ENCODE measurements around the gene PKIG. TPM values are rescaled to one million over a fixed set of nuclear protein-coding genes. Genes with fewer than 3 reads are reported as not detected.

PKIG gene
- total and polyA plus RNA-seq, 5 donors from 2014 or later = 0.44 to 1.6 (median 1.1) TPM

DNA sequence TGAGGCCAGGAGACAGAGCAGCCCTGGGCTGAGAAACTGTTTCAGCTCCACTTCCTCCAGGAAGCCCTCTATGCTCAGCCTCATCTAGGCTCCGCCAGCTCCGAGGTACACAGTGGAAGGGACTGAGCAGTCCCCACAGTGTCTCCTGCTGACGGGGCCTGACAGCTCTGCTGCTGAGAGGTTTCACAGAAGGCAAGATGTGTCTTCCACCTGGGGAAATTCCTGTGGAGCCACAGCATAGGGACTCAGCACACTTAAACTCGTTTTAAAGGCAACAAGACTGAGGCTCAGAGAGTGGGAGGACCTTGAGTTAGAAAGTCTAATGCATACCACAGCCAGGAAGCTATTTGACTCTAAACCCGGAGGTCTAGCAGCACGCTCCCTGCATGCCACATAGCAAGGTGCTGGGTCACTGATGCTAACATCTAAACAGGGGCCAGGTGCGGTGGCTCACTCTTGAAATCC lies 62.3 kb downstream of the PKIG start:
- Histone ChIP-seq H3K27me3 (ENCODE audit: control insufficient read depth, insufficient read depth, low read length) (no peaks in the 10 kb centered on the region), H3K4me3 (ENCODE audit: low read depth, low read length) (peak overlapping the region; percentile 58), H3K4me1 (ENCODE audit: control insufficient read depth, insufficient read depth, low read length, poor library complexity, severe bottlenecking) (peaks cover 76% of the 10 kb centered on the region), H3K36me3 (ENCODE audit: control insufficient read depth, insufficient read depth, low read length) (no peaks in the 10 kb centered on the region), H3K9me3 (ENCODE audit: control insufficient read depth in 2 of 2, low read length in 2 of 2) (no peaks in the 10 kb centered on the region), H3K27ac (ENCODE audit: insufficient read depth, low read length, poor library complexity, severe bottlenecking) (peak overlapping the region; percentile 73)
- H3K9me3 Mint-ChIP-seq = no peaks in the 10 kb centered on the region
- peak; percentile 35 to 38 for ATAC-seq (ENCODE audit: low read depth in 2 of 2)
- peaks cover 10% of the 10 kb centered on the region for H3K36me3 Mint-ChIP-seq
- H3K4me1 Mint-ChIP-seq = peaks cover 4 to 83% (median 61%) of the 10 kb centered on the region in 4 donors
- peak overlapping the region; percentile 43 to 79 (median 65) for H3K4me3 Mint-ChIP-seq
- no peaks in the 10 kb centered on the region for H3K27me3 Mint-ChIP-seq
- peak in 2 of 3 donors; percentile 30 to 71 for DNase-seq
- peak overlapping the region; percentile 97 to 98 (median 98) for H3K27ac Mint-ChIP-seq

DNA sequence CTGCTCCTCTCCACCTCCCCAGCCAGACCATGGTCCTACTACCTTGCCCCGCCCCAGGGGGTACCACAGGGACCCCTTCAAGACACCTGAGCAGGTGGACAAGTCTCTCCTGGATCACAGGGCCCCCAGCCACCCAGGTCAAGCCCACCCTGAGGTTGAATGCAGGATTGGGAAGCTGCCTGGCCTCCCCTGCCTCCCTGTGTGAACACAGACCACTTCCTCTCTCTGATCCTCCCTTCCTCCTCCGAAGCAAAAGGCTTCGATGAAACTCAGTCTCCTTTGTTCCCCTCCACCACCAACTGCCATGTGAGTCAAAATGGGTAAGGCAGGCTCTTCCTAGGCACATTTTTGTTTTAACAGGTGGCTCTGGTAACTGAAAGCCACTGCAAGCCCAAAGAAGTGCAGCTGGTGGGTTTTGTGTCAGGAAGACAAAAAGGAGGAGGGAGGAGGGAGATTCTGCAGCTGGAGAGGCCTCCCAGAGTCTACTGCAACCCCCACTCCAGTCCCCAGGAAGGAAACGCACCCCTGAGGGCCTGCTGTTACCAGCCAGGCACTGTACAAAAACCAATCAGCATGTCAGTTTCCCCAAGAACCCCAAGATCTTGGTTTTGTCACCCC lies 63.8 kb downstream of the PKIG start:
- Mint-ChIP-seq H3K4me1 (peaks cover 3 to 91% (median 63%) of the 10 kb centered on the region in 4 donors), H3K27ac (peak overlapping the region; percentile 92 to 98 (median 97)), H3K27me3 (no peaks in the 10 kb centered on the region), H3K36me3 (peaks cover 3% of the 10 kb centered on the region), H3K4me3 (peak overlapping the region; percentile 68 to 88 (median 85)), H3K9me3 (no peaks in the 10 kb centered on the region)
- Histone ChIP-seq H3K27me3 (ENCODE audit: control insufficient read depth, insufficient read depth, low read length) (no peaks in the 10 kb centered on the region), H3K4me1 (ENCODE audit: control insufficient read depth, insufficient read depth, low read length, poor library complexity, severe bottlenecking) (peaks cover 91% of the 10 kb centered on the region), H3K27ac (ENCODE audit: insufficient read depth, low read length, poor library complexity, severe bottlenecking) (peak overlapping the region; percentile 74), H3K4me3 (ENCODE audit: low read depth, low read length) (peak overlapping the region; percentile 33), H3K9me3 (ENCODE audit: control insufficient read depth in 2 of 2, low read length in 2 of 2) (no peaks in the 10 kb centered on the region), H3K36me3 (ENCODE audit: control insufficient read depth, insufficient read depth, low read length) (no peaks in the 10 kb centered on the region)
- ATAC-seq (ENCODE audit: low read depth in 2 of 2) = peak in 1 of 2 donors; percentile 12
- DNase-seq = peak in 2 of 3 donors; percentile 22 to 82

DNA sequence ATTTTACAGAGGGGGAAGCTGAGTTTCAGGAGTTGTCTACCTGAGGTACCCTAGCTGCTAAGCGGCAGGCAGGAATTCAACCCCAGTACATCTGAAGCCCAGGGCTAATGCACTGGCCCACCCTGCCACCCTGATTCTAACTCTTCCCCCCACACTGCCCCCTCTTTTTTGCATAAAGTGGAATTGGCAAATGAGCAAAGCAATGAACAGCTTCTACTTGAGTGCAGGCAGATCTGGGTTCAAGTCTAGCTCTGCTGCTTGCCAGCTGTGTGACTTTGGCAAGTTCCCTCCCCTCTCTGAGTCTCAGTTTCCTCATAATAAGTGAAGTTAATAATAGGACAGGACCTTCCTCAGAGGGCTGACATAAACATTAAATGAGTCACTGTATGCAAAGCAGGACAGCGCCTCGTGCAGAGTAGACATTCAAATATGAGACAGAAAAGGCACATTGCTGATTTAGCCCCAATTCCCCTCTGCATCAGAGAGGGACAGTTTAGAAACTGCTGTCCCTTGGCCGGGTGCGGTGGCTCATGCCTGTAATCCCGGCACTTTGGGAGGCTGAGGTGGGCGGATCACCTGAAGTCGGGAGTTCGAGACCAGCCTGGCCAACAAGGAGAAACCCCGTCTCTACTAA lies 64.4 kb downstream of the PKIG start:
- Histone ChIP-seq H3K27me3 (ENCODE audit: control insufficient read depth, insufficient read depth, low read length) (no peaks in the 10 kb centered on the region), H3K27ac (ENCODE audit: insufficient read depth, low read length, poor library complexity, severe bottlenecking) (peak overlapping the region; percentile 74), H3K4me1 (ENCODE audit: control insufficient read depth, insufficient read depth, low read length, poor library complexity, severe bottlenecking) (peaks cover 91% of the 10 kb centered on the region), H3K9me3 (ENCODE audit: control insufficient read depth in 2 of 2, low read length in 2 of 2) (no peaks in the 10 kb centered on the region), H3K4me3 (ENCODE audit: low read depth, low read length) (peak overlapping the region; percentile 33), H3K36me3 (ENCODE audit: control insufficient read depth, insufficient read depth, low read length) (no peaks in the 10 kb centered on the region)
- H3K36me3 Mint-ChIP-seq = no peaks in the 10 kb centered on the region
- H3K4me1 Mint-ChIP-seq = peaks cover 0 to 88% (median 60%) of the 10 kb centered on the region in 4 donors
- no peaks in the 10 kb centered on the region for H3K9me3 Mint-ChIP-seq
- ATAC-seq (ENCODE audit: low read depth in 2 of 2) (peak; percentile 25 to 42), DNase-seq (peak in 1 of 3 donors; percentile 68)
- H3K27ac Mint-ChIP-seq = peak overlapping the region; percentile 92 to 98 (median 97)
- H3K4me3 Mint-ChIP-seq = peak overlapping the region; percentile 68 to 88 (median 85)
- H3K27me3 Mint-ChIP-seq = no peaks in the 10 kb centered on the region

DNA sequence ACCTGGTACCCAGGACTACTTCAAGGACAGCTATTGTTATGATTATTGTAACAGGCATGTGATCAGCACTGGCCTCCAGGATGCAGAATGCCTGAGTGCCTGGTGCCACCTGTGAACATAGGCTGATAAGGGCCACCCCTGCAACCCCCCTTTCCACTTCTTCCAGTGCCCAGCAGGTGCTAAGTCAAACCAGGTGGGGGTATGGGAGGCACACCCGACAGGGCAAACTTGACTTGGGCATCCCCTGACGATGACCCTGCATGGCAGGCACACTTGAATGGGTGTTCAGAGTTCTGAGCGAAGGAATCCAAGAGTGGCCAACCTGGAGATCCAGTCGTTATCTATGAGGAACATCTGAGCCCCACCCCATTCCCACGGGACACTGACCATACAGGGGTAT lies 65.7 kb downstream of the PKIG start:
- H3K27me3 Mint-ChIP-seq = no peaks in the 10 kb centered on the region
- no peaks in the 10 kb centered on the region for H3K27me3 ChIP-seq (ENCODE audit: control insufficient read depth, insufficient read depth, low read length)
- H3K27ac Mint-ChIP-seq = peak overlapping the region; percentile 36 to 98 (median 38)
- no peak overlapping the region for H3K4me3 ChIP-seq (ENCODE audit: low read depth, low read length)
- H3K36me3 ChIP-seq (ENCODE audit: control insufficient read depth, insufficient read depth, low read length) = no peaks in the 10 kb centered on the region
- H3K36me3 Mint-ChIP-seq = no peaks in the 10 kb centered on the region
- H3K4me1 Mint-ChIP-seq = peaks cover 6 to 81% (median 54%) of the 10 kb centered on the region in 4 donors
- H3K9me3 ChIP-seq (ENCODE audit: control insufficient read depth in 2 of 2, low read length in 2 of 2) = no peaks in the 10 kb centered on the region
- H3K4me3 Mint-ChIP-seq = peak overlapping the region in 2 of 4 donors; percentile 34 to 88
- DNase-seq (no peak), ATAC-seq (ENCODE audit: low read depth in 2 of 2) (no peak)
- peaks cover 84% of the 10 kb centered on the region for H3K4me1 ChIP-seq (ENCODE audit: control insufficient read depth, insufficient read depth, low read length, poor library complexity, severe bottlenecking)
- no peaks in the 10 kb centered on the region for H3K9me3 Mint-ChIP-seq
- no peak overlapping the region for H3K27ac ChIP-seq (ENCODE audit: insufficient read depth, low read length, poor library complexity, severe bottlenecking)

DNA sequence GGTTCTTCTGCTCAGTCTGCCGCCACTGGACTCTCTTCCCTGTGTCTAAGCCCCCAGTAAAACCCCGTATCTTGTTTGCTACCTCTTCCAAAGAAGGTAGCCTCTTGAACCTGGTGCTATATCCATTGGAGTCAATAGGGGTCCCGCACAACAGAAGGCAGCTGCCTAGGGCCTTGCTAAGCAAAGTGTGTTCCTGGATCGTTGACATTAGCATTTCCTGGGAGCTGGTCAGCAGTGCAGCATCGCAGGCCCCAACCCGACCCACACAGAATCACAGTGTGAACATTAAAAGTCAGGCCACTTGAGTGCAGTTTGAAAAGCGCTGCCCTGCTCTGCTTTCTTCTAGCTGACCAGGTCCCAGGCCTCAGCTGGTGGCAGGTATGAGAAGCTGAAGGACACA lies 66.2 kb downstream of the PKIG start:
- H3K27ac ChIP-seq (ENCODE audit: insufficient read depth, low read length, poor library complexity, severe bottlenecking) = no peak overlapping the region

DNA sequence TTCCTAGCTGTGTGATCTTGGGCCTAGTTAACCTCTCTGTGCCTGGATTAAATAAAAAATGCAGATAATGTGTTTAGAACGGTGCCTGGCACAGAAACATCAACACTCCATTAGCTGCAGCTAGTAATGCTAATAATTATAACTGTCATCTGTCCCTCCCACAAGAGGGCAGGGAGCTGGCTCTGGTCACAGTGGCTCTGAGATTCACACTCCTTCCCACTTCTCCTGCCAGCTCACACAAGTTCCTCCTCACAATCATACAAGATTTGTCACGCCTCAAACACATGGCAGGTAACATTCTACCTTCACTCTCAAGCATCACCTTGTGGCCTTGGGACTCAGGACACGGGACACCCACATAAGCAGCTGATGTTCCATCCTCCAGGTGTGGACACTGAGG lies 66.7 kb downstream of the PKIG start:
- Histone ChIP-seq H3K4me1 (ENCODE audit: control insufficient read depth, insufficient read depth, low read length, poor library complexity, severe bottlenecking) (peaks cover 75% of the 10 kb centered on the region), H3K36me3 (ENCODE audit: control insufficient read depth, insufficient read depth, low read length) (no peaks in the 10 kb centered on the region), H3K27me3 (ENCODE audit: control insufficient read depth, insufficient read depth, low read length) (no peaks in the 10 kb centered on the region), H3K9me3 (ENCODE audit: control insufficient read depth in 2 of 2, low read length in 2 of 2) (no peaks in the 10 kb centered on the region), H3K4me3 (ENCODE audit: low read depth, low read length) (peak overlapping the region; percentile 18), H3K27ac (ENCODE audit: insufficient read depth, low read length, poor library complexity, severe bottlenecking) (no peak overlapping the region)
- ATAC-seq (ENCODE audit: low read depth in 2 of 2) (no peak), DNase-seq (no peak)
- H3K27me3 Mint-ChIP-seq = no peaks in the 10 kb centered on the region
- H3K27ac Mint-ChIP-seq = peak overlapping the region; percentile 25 to 98 (median 78)
- H3K4me1 Mint-ChIP-seq = peaks cover 6 to 73% (median 46%) of the 10 kb centered on the region in 4 donors
- H3K36me3 Mint-ChIP-seq = no peaks in the 10 kb centered on the region
- H3K4me3 Mint-ChIP-seq = peak overlapping the region; percentile 59 to 88 (median 68)
- peaks cover 0 to 1% (median 0%) of the 10 kb centered on the region in 7 donors for H3K9me3 Mint-ChIP-seq

More for the DNA sequence above, 66.2 kb downstream of the PKIG start:
- H3K4me1 ChIP-seq (ENCODE audit: control insufficient read depth, insufficient read depth, low read length, poor library complexity, severe bottlenecking) = peaks cover 81% of the 10 kb centered on the region
- DNase-seq = no peak
- Mint-ChIP-seq H3K9me3 (no peaks in the 10 kb centered on the region), H3K27me3 (no peaks in the 10 kb centered on the region), H3K4me1 (peaks cover 6 to 78% (median 50%) of the 10 kb centered on the region in 4 donors), H3K27ac (peak overlapping the region; percentile 73 to 98 (median 85)), H3K4me3 (peak overlapping the region in 2 of 4 donors; percentile 11 to 88), H3K36me3 (no peaks in the 10 kb centered on the region)
- no peaks in the 10 kb centered on the region for H3K9me3 ChIP-seq (ENCODE audit: control insufficient read depth in 2 of 2, low read length in 2 of 2)
- no peaks in the 10 kb centered on the region for H3K27me3 ChIP-seq (ENCODE audit: control insufficient read depth, insufficient read depth, low read length)
- H3K36me3 ChIP-seq (ENCODE audit: control insufficient read depth, insufficient read depth, low read length) = no peaks in the 10 kb centered on the region
- no peak for ATAC-seq (ENCODE audit: low read depth in 2 of 2)
- no peak overlapping the region for H3K4me3 ChIP-seq (ENCODE audit: low read depth, low read length)

DNA sequence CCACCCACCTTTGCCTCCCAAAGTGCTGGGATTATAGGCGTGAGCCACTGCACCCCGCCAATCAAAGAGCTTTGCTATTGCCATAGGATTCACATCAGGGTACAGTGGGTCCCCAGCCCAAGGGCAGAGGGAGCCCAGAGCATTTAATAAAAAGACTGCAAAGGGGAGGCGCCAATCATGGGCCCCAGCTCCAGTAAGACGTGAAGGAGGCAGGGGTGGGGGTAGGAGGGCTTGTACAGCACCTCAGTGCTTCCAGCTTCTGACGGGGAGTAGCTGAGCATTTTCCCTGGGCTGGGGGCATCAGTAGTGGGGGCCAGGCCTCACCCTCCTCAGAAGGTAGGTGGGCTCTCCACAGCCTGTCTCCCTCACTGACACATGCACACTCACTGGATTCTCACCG lies 67.6 kb downstream of the PKIG start:
- Mint-ChIP-seq H3K36me3 (no peaks in the 10 kb centered on the region), H3K9me3 (peaks cover 0 to 2% (median 0%) of the 10 kb centered on the region in 7 donors), H3K4me1 (peaks cover 6 to 64% (median 39%) of the 10 kb centered on the region in 4 donors), H3K27ac (peak overlapping the region; percentile 32 to 98 (median 55)), H3K27me3 (no peaks in the 10 kb centered on the region), H3K4me3 (peak overlapping the region; percentile 83 to 92 (median 88))
- ATAC-seq (ENCODE audit: low read depth in 2 of 2) (no peak), DNase-seq (no peak)
- Histone ChIP-seq H3K27me3 (ENCODE audit: control insufficient read depth, insufficient read depth, low read length) (no peaks in the 10 kb centered on the region), H3K27ac (ENCODE audit: insufficient read depth, low read length, poor library complexity, severe bottlenecking) (no peak overlapping the region), H3K4me1 (ENCODE audit: control insufficient read depth, insufficient read depth, low read length, poor library complexity, severe bottlenecking) (peaks cover 67% of the 10 kb centered on the region), H3K9me3 (ENCODE audit: control insufficient read depth in 2 of 2, low read length in 2 of 2) (no peaks in the 10 kb centered on the region), H3K36me3 (ENCODE audit: control insufficient read depth, insufficient read depth, low read length) (no peaks in the 10 kb centered on the region), H3K4me3 (ENCODE audit: low read depth, low read length) (no peak overlapping the region)
